Activated CD8-positive, alpha-beta T cell treated with anti-CD3 and anti-CD28 coated beads, Interleukin-2, amount 10 ng/mL, durations not matched to agents 7 days and 5 days (primary cell): ENCODE measurements around the gene BANP. TPM values are rescaled to one million over a fixed set of nuclear protein-coding genes. Genes with fewer than 3 reads are reported as not detected.
"Not testable (repeated sequence)": the region's sequence is repeated elsewhere in the genome, so short reads cannot be mapped to it uniquely, and the experiment has no call there.

Experiments
- ATAC-seq: fragments of 150-1000 bp; cut with Tn5 transposase; one replicate; pipeline ENCODE4 v1.10.0; 2021; ENCODE audit warnings: moderate library complexity
- CTCF ChIA-PET: fragments of 350-600 bp; sonication (Branson Sonifier 250); formaldehyde crosslinking; loops from one replicate; lab custom pipeline; 2021; ENCODE audit warnings: antibody characterized with exemption; lab: Charles Lee
- POLR2A ChIA-PET: fragments of 350-600 bp; sonication (Branson Sonifier 250); formaldehyde crosslinking; loops from one replicate; lab custom pipeline; 2021; ENCODE audit warnings: antibody characterized with exemption; lab: Charles Lee
- DNase-seq: peaks from one replicate; pipeline ENCODE4 v3.0.0-alpha.2; 2020
- H3K27ac Mint-ChIP-seq: one replicate; pipeline ENCODE4 v1.8.0; 2021; ENCODE audit warnings: mild to moderate bottlenecking, mixed read lengths
- H3K27me3 Mint-ChIP-seq: one replicate; pipeline ENCODE4 v1.8.0; 2021; ENCODE audit warnings: low read depth, mixed read lengths
- H3K36me3 Mint-ChIP-seq: one replicate; pipeline ENCODE4 v1.8.0; 2021; ENCODE audit warnings: low read depth, mixed read lengths
- H3K4me1 Mint-ChIP-seq: one replicate; pipeline ENCODE4 v1.8.0; 2021; ENCODE audit warnings: low read depth, mixed read lengths
- H3K4me3 Mint-ChIP-seq: one replicate; pipeline ENCODE4 v1.8.0; 2021; ENCODE audit warnings: mild to moderate bottlenecking, mixed read lengths
- H3K9me3 Mint-ChIP-seq: one replicate; pipeline ENCODE4 v1.8.0; 2022; ENCODE audit warnings: mixed read lengths; ENCODE audit not compliant: insufficient read depth
- total RNA-seq, 2 experiments: library from RNA; stranded (reverse); gene quantifications; one replicate each; pipeline ENCODE4 v1.2.3, GENCODE V29; 2021

BANP gene
- total RNA-seq, 2 experiments from 2014 or later, result 34.1 to 39.8 TPM

DNA sequence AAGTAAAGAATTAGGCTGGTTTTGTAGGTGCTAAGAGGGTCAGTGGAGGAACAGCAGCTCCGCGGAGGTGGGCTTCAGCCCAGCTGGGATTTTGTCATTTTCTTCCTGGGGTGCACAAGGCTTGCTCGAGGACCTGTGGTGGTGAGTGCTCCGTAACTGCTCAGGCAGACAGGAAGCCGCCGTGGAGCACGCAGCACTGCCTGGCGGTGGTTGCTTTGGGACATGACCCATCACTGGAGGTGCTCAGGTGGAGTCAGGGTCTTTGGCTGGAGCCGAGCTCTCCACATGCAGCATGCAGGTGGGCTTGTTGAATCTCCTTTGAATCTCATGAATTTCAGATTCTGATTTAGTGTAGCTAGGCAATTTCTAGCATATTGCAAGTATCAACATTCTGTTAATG lies 79.7 kb downstream of the BANP start:
- ATAC-seq, H3K27ac Mint-ChIP-seq, H3K4me1 Mint-ChIP-seq, H3K27me3 Mint-ChIP-seq, POLR2A ChIA-PET, DNase-seq, CTCF ChIA-PET, H3K4me3 Mint-ChIP-seq, H3K9me3 Mint-ChIP-seq: not testable (repeated sequence)
- peaks cover 11% of the 10 kb centered on the region for H3K36me3 Mint-ChIP-seq

DNA sequence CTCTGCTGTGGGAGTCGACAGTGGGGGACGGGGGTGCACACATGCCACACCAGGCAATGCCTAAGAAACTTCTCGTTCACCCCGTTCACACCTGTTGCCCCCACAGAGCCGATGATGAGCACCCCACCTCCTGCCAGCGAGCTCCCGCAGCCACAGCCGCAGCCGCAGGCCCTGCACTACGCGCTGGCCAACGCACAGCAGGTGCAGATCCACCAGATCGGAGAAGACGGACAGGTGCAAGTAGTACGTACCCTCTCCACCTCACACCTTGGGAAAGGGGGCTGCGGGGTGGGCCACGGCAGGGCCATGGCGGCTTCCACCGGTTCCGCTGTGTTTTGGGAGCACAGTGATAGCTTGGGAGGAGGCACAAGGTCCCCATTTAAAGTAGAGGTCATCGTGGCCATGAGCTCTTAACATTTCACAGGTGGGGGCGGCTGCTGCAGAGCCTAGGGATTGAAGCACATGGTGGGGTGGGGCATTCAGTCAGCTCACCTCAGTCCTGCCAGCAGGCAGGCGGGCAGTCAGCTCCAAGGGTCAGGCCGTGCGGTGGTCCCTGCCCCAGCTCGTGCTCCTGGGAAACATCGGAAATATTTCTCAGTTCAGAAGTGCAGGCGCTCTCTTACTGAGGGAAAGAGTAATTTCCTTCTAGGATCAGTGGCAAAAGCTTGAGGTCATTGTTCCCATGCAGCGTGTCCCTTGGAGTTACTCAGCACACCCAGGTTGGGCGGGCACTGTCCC lies 81.9 kb downstream of the BANP start:
- DNase-seq, H3K27ac Mint-ChIP-seq, POLR2A ChIA-PET, H3K4me1 Mint-ChIP-seq, CTCF ChIA-PET, H3K9me3 Mint-ChIP-seq, H3K27me3 Mint-ChIP-seq, H3K4me3 Mint-ChIP-seq, ATAC-seq: not testable (repeated sequence)
- H3K36me3 Mint-ChIP-seq, result peaks cover 11% of the 10 kb centered on the region

DNA sequence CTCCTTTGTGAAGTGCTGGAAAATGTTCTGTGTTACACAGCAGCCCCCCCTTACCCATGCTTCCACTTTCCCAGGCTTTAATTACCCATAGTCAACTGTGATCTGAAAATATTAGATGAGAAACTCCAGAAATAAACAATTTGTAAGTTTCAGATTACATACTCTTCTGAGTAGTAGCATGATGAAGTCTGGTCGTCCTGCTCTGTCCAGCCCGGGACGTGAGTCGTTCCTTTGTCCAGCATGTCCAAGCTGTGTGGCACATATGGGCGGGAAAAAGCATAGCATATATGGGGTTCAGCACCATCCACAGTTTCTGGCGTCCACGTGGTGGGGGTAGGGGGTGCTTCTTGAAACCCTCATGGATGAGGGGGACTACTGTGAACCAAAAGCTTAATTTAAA lies 83.5 kb downstream of the BANP start:
- H3K36me3 Mint-ChIP-seq, result peaks cover 9% of the 10 kb centered on the region
- H3K4me3 Mint-ChIP-seq, result no peak overlapping the region
- H3K27ac Mint-ChIP-seq, result no peak overlapping the region
- ATAC-seq (no peak), DNase-seq (no peak)
- CTCF ChIA-PET, result no interaction called here
- H3K9me3 Mint-ChIP-seq, result no peaks in the 10 kb centered on the region
- POLR2A ChIA-PET, result no interaction called here
- H3K27me3 Mint-ChIP-seq, result no peaks in the 10 kb centered on the region
- H3K4me1 Mint-ChIP-seq, result no peaks in the 10 kb centered on the region

DNA sequence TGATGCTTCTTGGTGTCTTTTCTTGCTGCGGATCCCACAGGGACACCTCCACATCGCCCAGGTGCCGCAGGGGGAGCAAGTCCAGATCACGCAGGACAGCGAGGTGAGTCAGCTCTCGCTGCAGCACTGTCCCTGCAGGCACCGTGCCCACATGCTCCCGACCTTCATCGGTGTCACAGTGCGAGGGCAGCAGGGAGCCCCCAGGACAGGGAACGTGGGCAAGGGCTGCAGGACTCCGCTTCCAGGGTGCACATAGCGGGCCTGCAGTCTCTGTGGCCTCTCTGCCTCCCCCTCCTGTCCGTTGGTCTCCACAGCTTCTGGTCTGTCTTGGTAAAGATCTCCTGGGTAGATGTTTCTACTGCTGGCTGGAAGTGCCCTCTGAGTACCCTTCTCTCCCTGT lies 84.1 kb downstream of the BANP start:
- ATAC-seq (no peak), DNase-seq (no peak)
- H3K9me3 Mint-ChIP-seq, result no peaks in the 10 kb centered on the region
- H3K36me3 Mint-ChIP-seq, result peaks cover 9% of the 10 kb centered on the region
- no peaks in the 10 kb centered on the region for H3K4me1 Mint-ChIP-seq
- no peaks in the 10 kb centered on the region for H3K27me3 Mint-ChIP-seq
- ChIA-PET POLR2A (no interaction called here), CTCF (no interaction called here)
- no peak overlapping the region for H3K4me3 Mint-ChIP-seq
- H3K27ac Mint-ChIP-seq, result no peak overlapping the region

DNA sequence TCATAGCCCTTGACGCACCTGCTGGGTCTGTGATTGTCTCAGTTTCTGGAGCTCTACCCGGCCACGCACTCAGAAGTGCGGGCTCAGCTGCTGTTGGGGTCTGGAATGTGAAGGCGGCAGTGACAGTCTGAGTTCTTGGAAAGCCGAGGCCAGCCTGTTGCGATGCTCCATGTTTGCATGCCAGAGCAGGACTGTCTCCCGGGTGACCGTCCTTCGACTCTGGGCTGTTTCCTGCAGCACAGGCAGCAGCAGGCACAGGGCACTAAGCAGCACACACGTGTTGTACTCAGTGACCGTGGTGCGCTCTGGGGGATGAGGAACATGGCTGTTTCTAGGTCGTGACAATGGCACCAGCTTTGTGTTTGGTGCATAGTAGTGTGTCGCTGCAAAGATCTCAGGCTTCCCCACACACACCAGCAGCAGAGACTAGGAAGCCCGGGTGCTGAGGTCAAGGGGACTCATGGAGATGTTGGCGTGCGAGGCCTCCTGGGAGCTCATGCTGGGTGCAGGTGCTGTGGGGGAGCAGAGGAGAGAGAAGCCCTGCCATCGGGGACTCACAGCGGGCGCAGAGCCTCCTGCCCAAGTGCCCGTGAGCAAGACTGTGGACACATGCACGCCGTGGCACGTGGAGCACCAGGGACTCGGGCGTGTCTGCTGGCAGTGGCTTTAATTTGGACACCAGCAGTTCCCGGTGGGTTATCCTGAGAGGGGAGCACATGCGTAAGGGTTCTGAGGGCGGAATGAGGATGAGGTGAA lies 84.8 kb downstream of the BANP start:
- DNase-seq, H3K27me3 Mint-ChIP-seq, POLR2A ChIA-PET, H3K9me3 Mint-ChIP-seq, H3K4me3 Mint-ChIP-seq, H3K4me1 Mint-ChIP-seq, H3K27ac Mint-ChIP-seq, CTCF ChIA-PET, H3K36me3 Mint-ChIP-seq, ATAC-seq: not testable (repeated sequence)

DNA sequence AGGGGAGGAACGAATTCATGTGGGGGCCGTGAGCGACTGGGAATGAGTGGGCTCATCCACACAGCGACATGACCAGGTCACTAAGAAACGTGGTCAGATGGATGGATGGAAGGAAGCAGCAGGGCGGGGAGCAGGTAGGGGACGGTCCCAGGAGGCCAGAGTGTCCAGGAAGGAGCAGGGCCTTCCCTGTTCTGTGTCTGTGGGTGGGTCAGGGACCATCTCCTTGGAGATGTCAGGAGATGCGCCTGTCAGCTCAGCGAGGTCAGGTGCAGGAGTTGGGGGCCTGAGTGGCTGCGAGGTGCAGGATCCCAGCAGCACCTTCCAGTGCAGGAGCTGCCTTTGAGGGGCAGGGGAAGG lies 85.4 kb downstream of the BANP start:
- H3K27ac Mint-ChIP-seq, H3K27me3 Mint-ChIP-seq, DNase-seq, H3K4me3 Mint-ChIP-seq, ATAC-seq, H3K4me1 Mint-ChIP-seq, CTCF ChIA-PET, H3K36me3 Mint-ChIP-seq, H3K9me3 Mint-ChIP-seq, POLR2A ChIA-PET: not testable (repeated sequence)

DNA sequence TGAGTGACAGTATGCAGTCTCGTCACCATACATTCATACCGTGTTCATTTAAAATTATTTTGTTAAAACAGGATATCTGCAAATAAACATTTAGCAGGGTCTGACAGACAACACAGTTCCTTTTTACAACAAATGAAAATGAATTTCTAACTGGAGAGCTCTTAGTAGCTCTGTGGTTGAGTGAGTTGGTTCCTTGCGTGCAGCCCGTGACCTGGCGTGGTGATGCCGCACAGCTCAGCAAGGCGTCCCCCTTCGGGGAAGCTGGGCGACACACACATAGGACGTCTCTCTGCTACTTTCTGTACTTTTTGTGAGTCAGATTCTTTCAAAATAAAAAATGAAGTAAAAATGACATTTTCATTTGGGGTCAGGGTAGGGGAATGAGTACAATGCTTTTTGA lies 86.1 kb downstream of the BANP start:
- ATAC-seq, H3K4me3 Mint-ChIP-seq, POLR2A ChIA-PET, CTCF ChIA-PET, H3K4me1 Mint-ChIP-seq, DNase-seq, H3K9me3 Mint-ChIP-seq, H3K27me3 Mint-ChIP-seq, H3K36me3 Mint-ChIP-seq, H3K27ac Mint-ChIP-seq: not testable (repeated sequence)

DNA sequence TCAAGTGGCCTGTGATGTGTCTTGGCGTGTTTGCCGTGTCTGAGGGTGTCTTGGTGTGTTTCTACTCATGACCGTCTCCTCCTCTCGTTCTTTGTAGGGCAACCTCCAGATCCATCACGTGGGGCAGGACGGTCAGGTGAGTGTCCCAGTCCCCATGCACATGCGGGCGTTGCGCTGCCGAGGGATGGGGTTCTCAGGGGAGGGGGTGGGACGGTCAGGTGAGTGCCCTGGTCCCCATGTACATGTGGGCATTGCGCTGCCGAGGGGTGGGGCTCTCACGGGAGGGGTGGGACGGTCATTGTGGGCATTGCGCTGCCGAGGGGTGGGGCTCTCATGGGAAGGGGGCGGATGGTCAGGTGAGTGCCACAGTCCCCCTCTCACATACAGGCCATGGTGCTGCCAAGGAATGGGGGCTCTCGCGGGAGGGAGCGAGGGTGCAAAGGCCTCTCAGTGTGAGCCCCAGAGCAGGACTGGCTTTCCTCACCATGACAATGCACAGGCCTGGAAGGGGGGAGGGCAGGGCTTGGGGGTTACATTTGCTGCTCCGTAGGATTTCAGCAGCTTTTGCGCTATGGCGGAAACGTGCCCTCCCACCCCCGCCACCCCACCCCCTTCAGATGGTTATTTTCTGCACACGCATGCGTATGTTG lies 86.8 kb downstream of the BANP start:
- CTCF ChIA-PET, DNase-seq, ATAC-seq, POLR2A ChIA-PET, H3K9me3 Mint-ChIP-seq, H3K27ac Mint-ChIP-seq, H3K4me3 Mint-ChIP-seq, H3K36me3 Mint-ChIP-seq, H3K4me1 Mint-ChIP-seq, H3K27me3 Mint-ChIP-seq: not testable (repeated sequence)

DNA sequence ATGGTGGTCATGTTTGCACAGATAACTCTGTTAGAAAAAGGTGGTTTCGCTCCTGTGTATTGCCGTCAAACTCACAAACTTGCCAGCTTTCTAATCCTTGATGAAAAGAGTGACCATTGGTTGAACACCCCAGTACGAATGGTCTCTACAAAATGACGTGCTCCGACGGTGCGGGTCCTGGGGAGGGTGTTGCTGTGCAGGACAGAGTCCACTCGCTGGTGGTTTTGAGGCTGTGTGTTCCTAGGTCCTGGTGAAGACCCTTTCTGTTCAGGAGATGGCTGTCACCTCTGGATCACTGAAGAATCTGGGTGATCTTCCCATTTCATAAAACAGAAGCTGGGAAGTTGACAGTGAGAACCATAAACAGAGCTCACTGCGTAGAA lies 87.3 kb downstream of the BANP start:
- ATAC-seq, H3K36me3 Mint-ChIP-seq, CTCF ChIA-PET, DNase-seq, H3K9me3 Mint-ChIP-seq, H3K4me3 Mint-ChIP-seq, H3K4me1 Mint-ChIP-seq, H3K27me3 Mint-ChIP-seq, POLR2A ChIA-PET: not testable (repeated sequence)
- H3K27ac Mint-ChIP-seq, result peak overlapping the region; percentile 46

DNA sequence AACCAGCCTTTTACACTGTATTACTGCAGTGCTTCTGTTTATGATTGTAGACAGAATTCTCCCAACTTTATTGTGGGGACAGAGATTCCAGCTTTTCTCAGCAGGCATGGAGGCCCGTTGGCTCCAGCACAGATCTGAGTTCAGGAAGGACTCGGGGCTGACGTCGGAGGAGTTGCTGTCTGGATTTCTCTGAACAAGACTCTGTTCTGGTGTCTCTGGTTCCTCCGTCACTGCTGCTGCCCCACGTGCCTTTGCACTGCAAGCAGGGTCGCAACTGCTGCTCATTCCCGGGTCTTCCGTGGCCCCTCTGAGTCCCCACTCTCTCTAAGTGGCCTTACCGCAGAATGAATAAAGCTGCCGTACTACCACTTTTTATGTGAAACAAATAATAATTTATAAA lies 88.4 kb downstream of the BANP start:
- Mint-ChIP-seq H3K9me3 (no peaks in the 10 kb centered on the region), H3K4me1 (no peaks in the 10 kb centered on the region), H3K27ac (no peak overlapping the region), H3K4me3 (no peak overlapping the region), H3K27me3 (no peaks in the 10 kb centered on the region), H3K36me3 (peaks cover 9% of the 10 kb centered on the region)
- ATAC-seq (no peak), DNase-seq (no peak)
- ChIA-PET POLR2A (no interaction called here), CTCF (no interaction called here)

DNA sequence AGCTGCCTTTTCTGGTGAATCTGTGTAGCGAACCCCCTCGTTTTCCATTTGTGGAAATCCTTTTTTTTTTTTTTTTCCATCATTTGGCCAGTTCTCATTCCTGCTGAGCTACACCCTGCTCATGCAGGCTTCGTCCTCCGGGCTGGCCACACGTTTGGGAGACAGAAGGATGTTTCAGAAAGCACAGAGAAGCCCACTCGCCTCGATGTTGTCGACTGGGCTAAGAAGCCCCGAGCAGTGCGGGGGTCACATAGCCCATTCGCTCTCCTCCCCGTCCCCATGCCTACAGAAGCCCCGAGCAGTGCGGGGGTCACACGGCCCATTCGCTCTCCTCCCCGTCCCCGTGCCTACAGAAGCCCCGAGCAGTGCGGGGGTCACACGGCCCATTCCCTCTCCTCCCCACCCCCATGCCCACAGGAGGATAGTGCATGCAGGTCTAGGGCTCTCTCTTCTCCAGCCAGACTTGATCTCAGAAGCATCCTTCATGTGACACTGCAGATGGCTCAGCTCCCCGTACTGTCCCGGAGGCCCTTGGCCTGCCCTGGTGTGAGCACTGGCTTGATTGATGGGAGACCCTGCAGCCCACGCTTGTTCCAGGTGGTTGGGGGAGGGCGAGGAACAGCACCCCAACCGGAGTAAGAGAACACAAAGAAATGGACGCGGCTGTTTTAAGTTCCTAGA lies 89.1 kb downstream of the BANP start:
- CTCF ChIA-PET, H3K4me1 Mint-ChIP-seq, DNase-seq, ATAC-seq, H3K27ac Mint-ChIP-seq, H3K27me3 Mint-ChIP-seq, H3K9me3 Mint-ChIP-seq, POLR2A ChIA-PET, H3K4me3 Mint-ChIP-seq, H3K36me3 Mint-ChIP-seq: not testable (repeated sequence)

DNA sequence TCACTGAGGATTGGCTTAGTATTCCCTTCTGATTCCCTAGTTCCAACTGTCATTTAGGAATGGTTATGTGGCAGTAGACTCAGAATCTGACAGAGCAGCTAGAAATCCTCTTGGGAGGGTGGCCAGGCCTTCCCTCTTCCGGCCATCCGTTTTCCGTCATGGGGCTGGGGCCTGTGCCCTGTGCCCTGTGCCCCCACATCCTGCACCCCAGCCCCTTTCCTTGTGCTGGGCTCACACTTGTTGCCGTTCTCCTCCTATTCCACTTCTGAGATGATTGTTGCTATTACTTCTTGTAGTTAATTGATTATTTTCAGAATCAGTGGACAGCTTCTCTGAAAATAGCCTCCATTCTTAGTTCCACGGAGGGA lies 89.6 kb downstream of the BANP start:
- POLR2A ChIA-PET, ATAC-seq, DNase-seq, H3K9me3 Mint-ChIP-seq, H3K36me3 Mint-ChIP-seq, H3K4me1 Mint-ChIP-seq, H3K4me3 Mint-ChIP-seq, H3K27ac Mint-ChIP-seq, H3K27me3 Mint-ChIP-seq, CTCF ChIA-PET: not testable (repeated sequence)
